HG03159 (cell line): ENCODE measurements around the gene C1orf216.
"Not testable (repeated sequence)": the region's sequence is repeated elsewhere in the genome, so short reads cannot be mapped to it uniquely, and the experiment has no call there.

Source experiments
- ATAC-seq: cut with Tn5 transposase; IDR thresholded peaks from one replicate; pipeline ENCODE4 v1.9.1; 2021; ENCODE audit warnings: mild to moderate bottlenecking, moderate library complexity; ENCODE audit not compliant: unreplicated experiment

C1orf216 gene, protein sequence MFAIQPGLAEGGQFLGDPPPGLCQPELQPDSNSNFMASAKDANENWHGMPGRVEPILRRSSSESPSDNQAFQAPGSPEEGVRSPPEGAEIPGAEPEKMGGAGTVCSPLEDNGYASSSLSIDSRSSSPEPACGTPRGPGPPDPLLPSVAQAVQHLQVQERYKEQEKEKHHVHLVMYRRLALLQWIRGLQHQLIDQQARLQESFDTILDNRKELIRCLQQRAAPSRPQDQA

DNA sequence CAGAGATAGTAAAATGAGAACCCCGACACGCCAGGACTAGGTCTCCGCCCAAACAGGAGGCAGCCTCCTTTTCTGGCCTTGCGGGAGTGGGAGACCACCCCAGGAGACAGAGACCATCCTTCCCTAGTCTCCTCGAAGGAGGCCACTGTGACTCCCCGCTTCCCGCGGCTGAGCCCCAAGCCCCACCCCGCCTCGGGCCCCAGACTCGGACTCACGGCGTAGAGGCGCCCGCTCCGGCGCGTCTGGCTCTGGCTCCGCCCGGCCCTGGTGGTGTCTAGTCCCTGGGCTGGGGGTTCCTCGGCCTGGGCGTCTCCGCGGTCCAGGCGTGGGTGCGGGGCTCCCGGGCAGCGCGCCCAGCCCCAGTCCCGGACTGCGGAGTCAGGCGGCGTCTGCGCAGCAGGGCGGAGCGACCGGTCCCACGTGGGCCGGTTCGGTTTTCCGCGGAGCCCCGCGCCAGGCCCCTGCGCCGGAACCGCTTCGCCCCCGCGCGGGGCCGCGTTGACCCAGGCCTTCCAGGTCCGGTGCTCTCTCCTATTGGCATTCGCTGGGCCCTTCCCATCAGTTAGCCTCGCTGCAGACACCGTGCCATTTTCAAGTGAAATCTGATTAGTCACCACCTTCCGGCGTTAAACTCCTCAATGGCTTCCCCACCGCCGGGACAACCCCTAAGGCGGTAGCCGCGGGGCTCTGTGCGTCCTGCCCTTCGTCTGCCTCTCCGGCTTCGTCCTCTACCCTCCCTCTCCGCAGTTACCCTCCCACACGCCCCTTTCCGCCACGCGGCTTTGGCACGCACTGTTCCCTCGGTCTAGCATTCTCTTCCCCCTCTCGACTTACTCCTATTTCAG, at the start of gene C1orf216:
C1orf216 (minus strand) TSS at position 393 of the 845 bp plus-strand sequence. CDS start 2,563 bp downstream, outside the sequence.
- peak; percentile 50 for ATAC-seq

DNA sequence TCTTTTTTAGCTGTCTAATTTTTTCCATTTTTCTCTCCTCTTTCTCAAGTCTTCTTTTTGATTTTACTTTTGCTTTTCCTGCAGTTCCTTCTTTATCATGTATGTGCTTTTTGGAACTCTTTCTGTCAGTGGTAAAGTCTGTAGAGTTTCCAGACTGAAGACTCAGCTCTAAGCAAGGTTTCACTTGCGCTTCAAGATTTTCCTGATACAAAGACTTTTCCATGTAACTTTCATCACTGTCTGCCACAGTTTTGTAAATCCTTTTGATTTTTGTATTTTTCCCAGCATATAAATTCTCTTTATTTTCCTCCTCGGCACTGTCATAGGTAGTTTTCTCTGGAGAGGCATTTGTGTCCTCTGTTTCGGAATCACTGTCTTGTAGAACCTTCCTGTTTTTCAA, 45.6 kb upstream of the C1orf216 start:
- ATAC-seq: no peak

DNA sequence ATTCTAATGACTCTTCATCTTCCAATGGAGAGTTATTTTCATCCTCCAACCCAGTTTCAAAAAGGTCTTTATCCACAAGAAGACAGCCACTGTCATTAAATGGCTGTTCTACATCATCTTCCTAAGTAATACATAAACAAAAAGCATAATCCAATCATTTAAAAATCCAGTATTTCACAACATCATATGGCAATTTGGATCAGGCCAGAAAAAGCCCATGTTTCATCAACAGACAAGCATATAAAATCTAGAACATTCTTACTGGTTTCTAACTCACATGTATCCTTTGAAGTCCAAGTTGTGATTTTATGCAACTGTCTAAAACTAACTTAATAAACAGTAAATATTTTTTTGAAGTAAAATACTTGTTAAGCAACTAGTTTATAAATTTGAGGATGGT, 44.5 kb upstream of the C1orf216 start:
- no peak for ATAC-seq

DNA sequence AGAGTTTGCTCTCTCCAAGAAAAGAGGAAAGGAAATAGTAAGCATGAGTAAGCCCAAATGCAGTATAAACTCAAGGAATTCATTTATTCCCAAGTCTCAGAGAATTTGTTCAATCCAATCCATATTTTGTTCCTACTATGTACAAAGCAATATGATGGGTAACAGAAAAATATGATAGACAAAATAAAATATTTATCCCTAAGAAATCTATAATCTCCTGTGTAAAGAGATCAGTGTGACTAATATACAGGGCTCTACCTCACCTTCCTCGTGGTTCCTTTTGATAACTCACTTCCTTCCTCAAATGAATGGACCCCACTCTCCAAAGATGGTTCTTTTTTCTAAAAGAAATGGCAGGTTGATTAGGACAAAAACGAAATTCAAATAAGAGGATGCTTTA, 43.5 kb upstream of the C1orf216 start:
- ATAC-seq: no peak

DNA sequence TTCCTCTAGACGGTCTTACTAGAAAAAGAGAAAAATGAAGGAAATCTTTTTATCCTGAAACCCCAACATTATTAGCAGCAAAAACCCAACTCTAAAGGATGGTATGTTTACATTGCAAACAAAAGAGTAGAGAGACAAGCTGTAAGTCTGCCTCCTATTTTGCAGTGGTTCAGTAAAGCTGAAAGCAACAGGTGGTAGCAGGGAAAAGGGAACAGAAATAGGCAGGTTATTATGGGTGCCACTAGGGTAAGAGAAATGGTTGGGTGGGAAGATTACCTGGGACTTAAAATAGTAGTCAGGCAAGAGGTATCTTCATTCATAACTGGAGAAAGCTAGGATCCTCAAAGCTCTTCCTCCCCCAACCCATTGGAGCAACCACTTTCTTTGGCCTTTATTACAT, 37.4 kb upstream of the C1orf216 start:
- ATAC-seq: no peak

DNA sequence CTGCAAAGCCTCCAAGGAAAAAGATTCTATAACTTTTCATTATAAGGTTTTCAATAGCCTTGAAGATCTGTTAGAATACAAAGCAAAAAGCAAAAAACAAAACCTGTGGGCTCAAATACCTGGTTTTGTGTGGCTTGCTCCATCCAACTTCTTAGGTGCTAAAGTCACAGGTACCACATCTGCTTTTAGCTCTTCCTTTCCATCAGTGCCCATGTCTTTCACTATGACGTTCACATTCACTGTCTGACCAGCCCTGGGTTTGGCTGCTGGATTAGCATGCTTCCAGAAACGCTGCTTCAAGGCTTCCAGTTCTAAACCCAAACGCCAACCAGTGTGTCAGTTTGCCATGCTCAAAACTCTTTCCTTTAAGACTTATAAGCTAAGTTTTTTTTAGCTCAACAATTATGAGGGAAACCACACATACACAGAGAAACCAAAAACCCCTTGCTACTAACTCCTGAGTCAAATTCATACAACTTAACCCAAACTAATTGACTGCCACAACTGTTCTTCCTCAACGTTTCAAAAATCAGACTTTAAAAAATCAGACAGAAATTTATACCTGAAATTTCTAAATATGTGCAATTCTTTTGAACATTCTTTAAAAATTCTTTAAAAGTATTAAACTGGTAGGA, 35.1 kb upstream of the C1orf216 start:
- ATAC-seq: no peak

DNA sequence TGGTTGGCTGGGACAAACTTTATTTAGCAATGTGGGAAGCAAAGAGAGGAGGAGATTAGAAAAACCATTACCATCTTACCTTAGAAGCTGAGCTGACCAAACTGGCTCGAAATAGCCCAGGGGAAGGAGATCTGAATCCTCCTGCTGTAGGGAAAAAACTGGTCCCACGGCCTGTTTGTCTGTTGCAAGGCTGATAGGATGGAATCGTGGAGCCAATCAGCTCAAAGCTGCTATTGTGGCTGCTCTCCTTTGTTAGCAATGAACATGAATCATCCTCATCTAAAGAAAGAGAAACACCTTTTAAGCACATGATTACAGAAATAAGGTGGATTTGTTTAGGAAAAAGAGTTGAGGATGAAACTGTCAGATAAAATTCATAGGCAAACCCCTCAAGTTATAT, 29.6 kb upstream of the C1orf216 start:
- no peak for ATAC-seq

DNA sequence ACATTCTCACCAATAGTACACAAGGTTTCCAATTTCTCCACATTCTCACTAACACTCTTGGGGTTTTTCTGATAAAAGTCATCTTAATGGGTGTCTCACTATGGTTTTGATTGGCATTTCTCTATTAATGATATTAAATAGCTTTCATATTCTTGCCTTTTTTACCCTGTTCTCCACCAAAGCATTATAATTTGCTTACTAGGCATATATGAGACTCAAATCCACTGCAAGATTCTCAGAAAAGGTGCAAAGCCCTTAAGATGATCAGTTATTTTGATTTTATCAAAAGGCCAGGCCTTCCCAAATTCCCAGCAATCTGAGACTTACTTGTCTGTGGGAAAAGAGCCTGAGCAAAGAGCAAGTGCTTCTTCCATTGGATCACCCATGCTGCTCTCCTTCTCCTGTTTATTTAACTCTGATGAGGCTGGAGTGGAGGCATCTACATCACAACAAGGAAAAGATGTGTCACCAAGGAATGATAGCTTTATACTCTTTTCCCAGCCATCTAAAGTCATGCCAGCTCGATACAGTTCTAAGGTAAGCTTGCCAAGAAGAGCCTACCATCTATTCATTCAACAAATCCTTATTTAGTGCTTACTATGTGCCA, 26.5 kb upstream of the C1orf216 start:
- no peak for ATAC-seq

DNA sequence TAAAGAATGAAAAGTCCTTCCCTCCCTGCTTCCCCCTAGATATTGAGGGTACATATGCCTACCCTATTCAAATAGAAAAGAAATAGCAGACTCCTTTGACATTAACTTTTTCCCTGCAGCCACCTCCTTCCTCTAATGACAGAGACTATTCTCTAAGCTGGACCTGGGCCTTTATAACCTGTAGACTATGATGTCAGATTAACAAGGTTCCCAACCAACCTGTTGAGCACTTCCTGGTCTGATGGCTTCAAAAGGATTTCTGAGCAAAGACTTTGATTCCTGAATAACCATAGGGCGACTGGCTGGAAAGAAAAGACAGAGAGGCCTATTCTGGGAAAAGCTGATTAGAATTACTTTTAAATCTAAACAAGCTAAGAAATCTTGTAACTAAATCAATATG, 18.4 kb upstream of the C1orf216 start:
- ATAC-seq: no peak

DNA sequence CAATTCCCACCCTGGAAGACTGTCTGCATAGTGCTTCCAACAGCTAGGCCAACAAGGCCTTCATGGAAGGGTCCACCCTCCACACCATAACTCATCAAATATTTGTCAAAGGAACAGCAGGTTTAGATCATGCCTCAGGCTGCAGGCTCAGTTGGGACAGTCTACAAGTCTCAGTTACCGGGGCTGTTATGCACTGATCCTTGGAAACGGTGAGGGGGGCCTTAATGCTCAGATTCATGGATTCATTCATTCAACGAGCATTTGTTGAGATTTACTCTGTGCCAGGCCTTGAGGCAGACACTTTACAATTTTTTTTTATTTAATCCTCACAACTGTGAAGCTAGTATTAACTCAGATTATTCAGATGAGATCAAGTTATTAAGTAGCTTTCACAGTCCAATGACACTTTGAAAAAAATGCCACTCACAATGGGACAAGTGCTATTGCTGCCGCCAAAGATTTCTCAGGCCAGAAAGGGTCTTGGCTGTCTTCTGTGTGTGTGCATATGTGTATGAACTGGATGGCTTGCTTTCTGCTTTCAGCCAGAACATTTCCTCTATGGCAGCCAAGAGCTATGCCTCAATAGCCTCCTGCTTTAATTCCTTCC, 8.9 kb upstream of the C1orf216 start:
- no peak for ATAC-seq

DNA sequence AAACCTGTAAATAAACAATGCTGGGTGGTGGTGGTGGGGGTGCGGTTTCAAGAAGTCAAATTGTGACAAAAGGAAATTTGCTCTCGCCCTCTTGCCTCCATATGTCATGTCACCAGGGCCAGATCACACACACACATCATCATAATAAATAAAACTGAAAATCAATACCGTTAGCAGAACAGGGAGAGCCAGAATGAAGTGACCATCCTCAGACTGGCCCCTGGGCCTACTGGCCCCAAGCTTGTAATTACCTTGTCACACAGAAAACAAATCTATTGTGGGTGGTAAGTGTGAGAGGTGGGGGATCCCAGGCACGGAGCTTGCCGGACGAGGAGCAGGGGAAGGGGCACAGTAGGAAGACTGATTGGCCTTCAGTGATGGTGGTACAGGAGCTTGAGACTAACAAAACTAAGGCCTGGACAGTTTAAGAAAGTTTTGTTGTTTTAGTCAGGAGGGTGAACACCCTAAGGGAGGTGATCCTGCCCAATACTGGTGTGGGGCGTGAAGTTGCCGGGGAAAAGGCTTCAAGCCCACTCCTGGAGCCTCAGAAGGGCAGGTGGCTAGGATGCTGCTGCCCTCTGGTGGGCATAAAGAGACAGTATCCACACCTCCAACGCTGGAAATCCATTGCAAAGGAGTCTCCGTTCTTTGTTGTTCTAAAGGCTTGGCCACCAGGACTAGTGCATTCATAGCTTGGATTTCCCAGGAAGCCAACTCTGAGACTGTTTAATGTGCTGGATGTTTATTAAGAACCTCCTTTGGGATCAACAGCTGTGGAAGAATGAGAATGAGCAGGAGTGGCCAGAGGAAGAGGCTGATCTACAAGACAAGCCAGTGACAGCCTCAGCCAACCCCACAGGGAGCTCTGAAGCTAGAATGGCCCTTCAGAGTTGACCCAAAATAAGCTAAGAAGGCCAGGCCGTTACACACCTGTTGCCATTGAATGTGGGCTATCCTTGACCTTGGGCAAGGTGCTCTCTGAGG, 8.1 kb upstream of the C1orf216 start:
- ATAC-seq: no peak

DNA sequence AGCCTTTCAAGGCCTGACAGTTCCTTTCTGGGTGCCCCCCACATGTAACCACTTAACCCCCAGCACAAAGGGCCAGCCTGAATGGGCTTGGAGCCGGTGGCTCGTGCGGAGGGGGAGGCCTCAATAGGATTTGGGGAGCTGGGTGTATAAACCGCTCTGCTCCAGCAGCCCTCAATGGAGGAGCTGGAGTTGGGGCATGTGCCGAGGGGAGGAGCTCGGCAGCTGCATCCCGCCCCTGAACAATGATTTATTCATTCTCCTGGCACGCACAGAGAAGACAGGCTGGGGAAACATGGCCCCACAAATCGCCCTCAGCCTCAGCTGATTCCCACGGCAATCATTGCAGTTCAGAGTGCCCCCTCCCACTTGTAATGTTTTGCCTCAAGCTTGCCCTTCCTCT, 6.9 kb upstream of the C1orf216 start:
- ATAC-seq: no peak

DNA sequence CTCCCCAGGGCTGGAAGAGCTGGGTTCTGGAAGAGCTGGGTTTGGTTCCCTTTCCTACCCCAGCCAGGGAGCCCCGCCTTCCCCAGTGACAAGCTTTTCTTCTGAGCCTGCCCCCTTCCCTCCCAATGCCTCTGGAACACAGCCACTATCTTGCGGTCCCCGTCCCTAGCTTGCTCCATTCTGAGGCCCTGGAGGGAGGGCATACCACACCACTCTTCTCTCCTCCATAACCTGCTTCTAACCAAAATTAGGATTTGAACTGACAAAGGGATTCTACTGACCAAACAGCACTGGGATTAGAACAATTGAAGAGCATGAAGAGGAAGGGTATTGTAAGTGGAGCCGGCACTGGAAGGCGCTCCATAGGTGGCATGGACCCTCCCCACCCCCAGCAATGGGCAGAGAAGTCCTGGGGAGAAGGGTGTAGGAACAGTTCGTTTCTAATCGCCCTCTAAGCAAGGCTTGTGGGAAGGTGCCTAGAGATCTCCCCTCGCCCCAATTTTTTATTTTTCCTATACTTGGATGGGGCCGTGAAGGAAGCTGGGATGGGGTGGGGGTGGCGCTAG, 690 bp downstream of the C1orf216 start:
- ATAC-seq: no peak

DNA sequence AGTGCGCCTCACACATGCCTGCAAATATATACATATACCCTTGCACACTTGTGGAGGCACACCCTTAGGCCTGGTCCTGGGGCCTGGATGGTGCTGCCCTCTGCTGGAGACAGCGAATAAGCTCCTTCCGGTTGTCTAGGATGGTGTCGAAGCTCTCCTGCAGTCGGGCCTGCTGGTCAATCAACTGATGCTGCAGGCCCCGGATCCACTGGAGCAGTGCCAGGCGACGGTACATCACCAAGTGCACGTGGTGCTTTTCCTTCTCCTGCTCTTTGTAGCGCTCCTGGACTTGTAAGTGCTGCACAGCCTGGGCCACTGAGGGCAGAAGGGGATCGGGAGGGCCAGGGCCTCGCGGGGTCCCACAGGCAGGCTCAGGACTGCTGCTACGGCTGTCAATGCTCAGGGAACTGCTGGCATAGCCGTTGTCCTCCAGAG, 3.1 kb downstream of the C1orf216 start:
- no peak for ATAC-seq

DNA sequence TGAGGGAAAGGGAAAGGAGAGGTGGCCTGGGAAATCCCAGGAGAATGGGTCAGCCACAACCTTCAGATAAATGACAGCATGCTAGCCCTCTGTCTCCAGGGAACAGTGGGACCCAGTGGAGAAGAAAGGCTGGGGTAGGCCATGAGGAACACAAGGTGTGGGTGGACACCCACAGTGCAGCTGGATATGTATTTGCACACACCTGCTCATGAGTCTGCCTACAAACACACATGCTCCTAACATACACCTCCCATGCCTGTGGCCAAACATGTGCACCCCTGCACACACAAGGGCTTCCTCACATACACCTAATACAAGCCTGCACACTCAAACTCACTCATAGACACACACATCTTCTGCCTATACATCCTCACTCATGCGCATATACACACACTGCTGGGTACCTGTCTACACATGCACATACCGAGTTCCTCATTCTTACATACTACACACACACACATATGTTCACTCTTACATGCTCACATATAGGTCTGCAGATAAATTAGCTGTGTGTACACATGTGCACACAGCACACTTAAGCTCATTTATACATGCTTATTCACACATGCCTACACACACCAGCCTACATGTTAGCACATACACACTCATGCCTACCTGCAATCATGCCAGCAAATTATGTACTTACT, 3.6 kb downstream of the C1orf216 start:
- no peak for ATAC-seq

DNA sequence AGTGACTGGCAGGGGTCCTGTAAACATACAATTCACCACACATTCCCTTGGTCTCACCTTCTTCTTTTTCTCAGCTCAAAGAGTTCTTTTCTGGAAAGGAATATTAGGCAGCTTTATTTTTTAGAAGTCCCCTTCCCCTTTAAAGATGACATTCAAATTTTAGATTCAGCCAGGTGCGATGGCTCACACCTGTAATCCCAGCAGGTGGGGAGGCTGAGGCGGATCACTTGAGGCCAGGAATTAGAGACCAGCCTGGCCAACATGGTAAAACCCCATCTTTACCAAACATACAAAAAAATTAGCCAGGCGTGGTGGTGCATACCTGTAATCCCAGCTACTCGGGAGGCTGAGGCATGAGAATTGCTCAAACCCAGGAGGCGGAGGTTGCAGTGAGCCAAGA, 7.6 kb downstream of the C1orf216 start:
- ATAC-seq: not testable (repeated sequence)

DNA sequence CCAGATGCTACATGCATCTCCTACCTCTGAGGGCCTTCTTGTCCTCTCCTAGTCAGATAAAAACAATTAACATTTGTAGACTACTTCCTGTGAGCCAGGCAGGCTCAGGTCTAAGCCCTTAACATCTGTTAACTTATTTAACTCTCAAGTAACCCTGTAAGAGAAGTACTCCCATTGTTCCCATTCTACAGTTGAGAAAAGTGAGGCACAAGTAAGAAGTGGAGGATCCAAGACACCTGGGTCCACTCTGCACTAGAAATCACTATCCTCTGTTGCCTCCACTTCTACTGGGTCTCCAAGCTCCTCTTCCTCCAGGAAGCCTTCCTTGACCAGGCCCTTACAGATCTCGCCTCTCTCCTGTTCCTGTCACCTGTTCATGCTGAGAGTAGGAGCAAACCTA, 9.7 kb downstream of the C1orf216 start:
- ATAC-seq: no peak

DNA sequence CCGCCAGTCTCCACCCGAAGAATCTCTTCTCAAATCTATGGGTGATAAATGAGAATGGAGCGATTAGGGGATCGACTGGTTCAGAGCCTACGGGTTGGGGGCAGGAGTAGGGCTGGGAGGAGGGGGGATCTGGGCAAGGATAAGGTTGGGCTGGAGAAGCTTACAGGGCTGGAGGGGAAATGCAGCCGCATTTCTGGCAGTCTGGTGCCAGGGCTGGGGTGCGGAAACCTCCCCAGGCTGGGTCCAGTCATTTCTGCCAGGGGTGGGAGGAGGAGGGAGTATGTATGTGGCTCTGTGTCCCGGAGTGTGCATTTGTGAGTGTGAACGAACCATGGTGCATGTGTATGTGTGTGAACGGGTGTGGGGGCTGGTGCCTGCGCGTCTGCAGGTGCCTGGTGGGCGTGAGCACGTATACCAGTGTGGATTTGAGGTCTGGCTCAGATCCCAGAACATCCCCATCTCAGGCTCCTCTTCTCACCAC, 10.2 kb downstream of the C1orf216 start:
- no peak for ATAC-seq
